Stimulated activated naive CD4-positive, alpha-beta T cell (primary cell): Measurements from ENCODE around the gene ACKR2.

Experiments used
- DNase-seq, 6 experiments: peaks; one replicate each; lab custom pipeline; 2025; lab: John Stamatoyannopoulos, UW

Gene ACKR2

GRCh38 chr3:42829628-42830436 lies 20.6 kb downstream of the ACKR2 start:
- no peak for DNase-seq

GRCh38 chr3:42830437-42831320 lies 21.4 kb downstream of the ACKR2 start:
- peak in 1 of 6 experiments; percentile 6 for DNase-seq

GRCh38 chr3:42831321-42831713 lies 22.1 kb downstream of the ACKR2 start:
- DNase-seq: peak; percentile 33 to 70 (median 54)

GRCh38 chr3:42836150-42837123 lies 27.2 kb downstream of the ACKR2 start:
- DNase-seq: no peak

GRCh38 chr3:42838571-42838970 lies 29.3 kb downstream of the ACKR2 start:
- DNase-seq: no peak

- peak in 5 of 6 experiments; percentile 14 to 59 (median 17) for DNase-seq
Observed at GRCh38 chr3:42839616-42840015, 30.4 kb downstream of the ACKR2 start.

- no peak for DNase-seq
Observed at GRCh38 chr3:42841332-42841731, 32.1 kb downstream of the ACKR2 start.

- DNase-seq: no peak
Observed at GRCh38 chr3:42843713-42844411, 34.6 kb downstream of the ACKR2 start.

- no peak for DNase-seq
Observed at GRCh38 chr3:42844412-42844713, 35.1 kb downstream of the ACKR2 start.

GRCh38 chr3:42844815-42845214 lies 35.6 kb downstream of the ACKR2 start:
- DNase-seq: no peak

GRCh38 chr3:42846685-42847522 lies 37.7 kb downstream of the ACKR2 start:
- no peak for DNase-seq

GRCh38 chr3:42847731-42848130 lies 38.5 kb downstream of the ACKR2 start:
- DNase-seq: no peak

- DNase-seq: no peak
Observed at GRCh38 chr3:42849017-42849416, 39.8 kb downstream of the ACKR2 start.

- no peak for DNase-seq
Observed at GRCh38 chr3:42850263-42850662, 41.0 kb downstream of the ACKR2 start.

GRCh38 chr3:42851228-42851834 lies 42.1 kb downstream of the ACKR2 start:
- DNase-seq: no peak

GRCh38 chr3:42852441-42852840 lies 43.2 kb downstream of the ACKR2 start:
- DNase-seq: no peak

GRCh38 chr3:42853056-42853455 lies 43.8 kb downstream of the ACKR2 start:
- no peak for DNase-seq

GRCh38 chr3:42853739-42854302 lies 44.6 kb downstream of the ACKR2 start:
- DNase-seq: no peak

GRCh38 chr3:42855219-42855546 lies 45.9 kb downstream of the ACKR2 start:
- no peak for DNase-seq
